LNCaP clone FGC (cell line): ENCODE measurements around the gene BTBD9.

Experiments used
- DNase-seq: peaks from one replicate; pipeline ENCODE4 v3.0.0-alpha.2; 2011; ENCODE audit warnings: low read depth
- H3K4me3 ChIP-seq: 2 replicates; pipeline ENCODE4 v1.5.1; 2011; ENCODE audit warnings: mild to moderate bottlenecking, low read depth, low read length, control low read depth
- TF ChIP-seq, protein P1 (sequence below): IDR thresholded peaks from 2 replicates; pipeline ENCODE4 v1.5.1; 2012; ENCODE audit warnings: mild to moderate bottlenecking; ENCODE audit not compliant: control insufficient read depth, insufficient read depth; ENCODE audit errors: extremely low read depth

Gene BTBD9

DNA sequence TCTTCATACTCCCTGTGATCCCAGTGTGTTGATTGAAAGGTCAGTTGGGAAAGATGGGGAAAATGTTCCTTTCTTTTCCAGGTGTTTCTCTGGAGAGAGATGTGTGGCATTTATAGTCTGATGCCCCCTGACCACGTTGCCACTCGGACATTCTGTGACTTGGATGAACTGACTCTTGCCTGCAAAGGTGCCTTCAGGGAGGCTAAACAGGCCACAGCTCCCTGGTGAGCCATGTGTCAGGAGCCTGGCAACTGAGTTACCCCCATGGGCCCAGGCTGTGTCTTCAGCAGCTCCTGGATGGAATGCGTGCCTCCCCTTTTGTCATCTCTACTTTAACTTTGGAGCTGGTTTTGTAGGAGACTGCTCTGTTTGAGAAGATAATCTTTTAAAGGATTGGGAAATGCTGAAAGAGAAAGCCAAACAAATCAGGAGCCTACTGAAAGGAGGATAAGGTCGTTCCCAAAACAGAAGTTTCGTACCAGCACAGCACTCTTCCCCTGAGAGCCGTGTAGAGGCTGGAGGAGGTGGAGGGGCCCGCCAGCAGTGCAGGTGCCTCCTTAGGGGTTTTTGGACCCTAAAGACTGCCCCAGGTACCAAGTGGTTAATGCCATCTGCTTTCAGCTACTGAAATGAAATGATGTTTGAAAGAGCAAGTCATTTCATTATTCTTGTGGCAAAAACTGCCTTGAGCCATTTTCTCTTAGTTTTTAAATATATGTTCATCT is 497.4 kb downstream of the BTBD9 start:
- no peak for DNase-seq
- H3K4me3 ChIP-seq: no peak overlapping the region
- TF ChIP-seq, protein P1, sequence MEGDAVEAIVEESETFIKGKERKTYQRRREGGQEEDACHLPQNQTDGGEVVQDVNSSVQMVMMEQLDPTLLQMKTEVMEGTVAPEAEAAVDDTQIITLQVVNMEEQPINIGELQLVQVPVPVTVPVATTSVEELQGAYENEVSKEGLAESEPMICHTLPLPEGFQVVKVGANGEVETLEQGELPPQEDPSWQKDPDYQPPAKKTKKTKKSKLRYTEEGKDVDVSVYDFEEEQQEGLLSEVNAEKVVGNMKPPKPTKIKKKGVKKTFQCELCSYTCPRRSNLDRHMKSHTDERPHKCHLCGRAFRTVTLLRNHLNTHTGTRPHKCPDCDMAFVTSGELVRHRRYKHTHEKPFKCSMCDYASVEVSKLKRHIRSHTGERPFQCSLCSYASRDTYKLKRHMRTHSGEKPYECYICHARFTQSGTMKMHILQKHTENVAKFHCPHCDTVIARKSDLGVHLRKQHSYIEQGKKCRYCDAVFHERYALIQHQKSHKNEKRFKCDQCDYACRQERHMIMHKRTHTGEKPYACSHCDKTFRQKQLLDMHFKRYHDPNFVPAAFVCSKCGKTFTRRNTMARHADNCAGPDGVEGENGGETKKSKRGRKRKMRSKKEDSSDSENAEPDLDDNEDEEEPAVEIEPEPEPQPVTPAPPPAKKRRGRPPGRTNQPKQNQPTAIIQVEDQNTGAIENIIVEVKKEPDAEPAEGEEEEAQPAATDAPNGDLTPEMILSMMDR: no peak

DNA sequence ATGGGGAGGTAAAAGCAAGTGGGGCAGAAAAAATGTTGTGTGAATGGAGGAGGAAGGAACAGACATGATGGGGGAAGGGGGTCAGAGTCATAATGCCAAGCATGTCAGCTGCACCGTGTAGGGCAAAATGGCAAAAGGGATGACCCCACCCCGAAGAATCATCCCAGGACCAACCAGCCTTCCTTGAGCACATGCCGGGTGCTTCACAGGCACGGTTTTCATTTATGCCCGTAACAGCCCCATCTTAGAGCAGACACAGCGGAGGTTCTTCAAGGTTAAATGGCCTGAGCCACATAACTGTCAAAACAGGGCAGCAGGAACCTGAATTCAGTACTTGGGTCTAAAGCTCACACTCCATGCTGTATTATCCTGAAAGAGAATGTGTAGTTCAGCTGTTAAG is 498.0 kb downstream of the BTBD9 start:
- no peak overlapping the region for H3K4me3 ChIP-seq
- TF ChIP-seq, protein P1: no peak
- DNase-seq: no peak

DNA sequence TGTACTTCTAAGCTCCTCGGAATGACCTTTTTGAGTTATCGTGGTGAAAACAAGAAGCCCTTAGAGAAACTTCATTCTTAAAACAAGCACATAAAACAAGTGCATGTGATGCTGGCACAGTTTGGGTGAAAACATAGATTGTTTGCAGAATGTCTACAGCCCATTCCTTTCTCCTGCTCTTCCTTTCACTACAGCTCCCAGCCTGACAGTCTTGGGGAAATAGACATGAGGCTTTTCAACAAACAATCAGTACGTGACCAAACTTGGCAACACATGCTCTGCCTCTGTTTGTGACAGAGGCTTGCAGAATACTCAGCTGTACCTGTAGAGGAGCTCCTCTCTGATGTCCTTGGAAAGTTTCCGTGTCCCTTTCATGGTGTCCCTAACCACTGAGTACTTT is 498.6 kb downstream of the BTBD9 start:
- peak; percentile 39 for DNase-seq
- H3K4me3 ChIP-seq: no peak overlapping the region
- TF ChIP-seq, protein P1: no peak

DNA sequence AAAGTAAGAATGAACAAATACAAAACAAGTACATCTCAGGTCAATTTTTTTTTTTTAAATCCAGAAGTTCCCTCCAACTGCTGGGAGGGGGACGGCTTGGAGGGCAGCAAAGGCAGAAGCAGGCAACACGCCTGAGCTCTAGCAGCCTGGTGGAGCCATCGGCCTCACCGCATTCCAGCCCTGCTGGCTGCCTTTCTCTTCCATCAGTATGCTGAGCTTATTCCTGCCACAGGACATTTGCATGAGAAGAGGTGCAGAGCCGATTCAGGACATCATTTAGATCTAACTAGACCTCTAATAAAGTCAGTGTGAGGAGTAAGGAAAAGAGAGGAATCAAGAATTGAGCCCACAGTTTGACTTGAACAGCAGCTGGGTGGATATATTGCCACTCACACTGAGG is 501.4 kb downstream of the BTBD9 start:
- DNase-seq: no peak
- no peak overlapping the region for H3K4me3 ChIP-seq
- TF ChIP-seq, protein P1: no peak

DNA sequence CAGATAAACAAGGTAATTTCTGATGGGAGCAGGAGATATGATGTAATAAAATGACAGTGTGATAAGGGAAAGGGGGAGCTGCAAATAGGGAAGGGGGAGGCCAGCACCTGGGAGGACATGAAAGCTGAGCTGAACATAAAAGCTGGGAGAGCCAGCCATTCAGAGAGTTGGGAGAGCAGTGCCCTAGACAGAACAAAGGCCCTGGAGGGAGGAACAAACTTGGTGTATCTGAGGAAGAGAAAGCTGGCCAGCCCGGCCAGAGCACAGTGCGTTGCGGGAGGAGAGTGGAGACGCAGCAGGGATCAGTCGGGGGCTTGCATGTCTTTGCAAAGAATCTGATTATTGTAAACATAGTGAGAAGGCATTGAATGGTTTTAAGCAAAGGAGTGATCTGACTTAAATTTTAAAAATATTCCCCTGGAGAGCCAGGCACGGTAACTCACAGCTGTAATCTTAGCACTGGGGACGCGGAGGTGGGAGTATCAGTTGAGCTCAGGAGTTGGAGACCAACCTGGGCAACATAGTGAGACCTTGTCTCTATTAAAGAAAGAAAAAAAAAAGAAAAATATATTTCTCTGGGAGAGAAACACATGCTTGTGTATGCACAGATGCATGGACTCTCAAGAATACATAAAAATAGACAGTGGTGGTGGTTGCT is 502.0 kb downstream of the BTBD9 start:
- H3K4me3 ChIP-seq: no peak overlapping the region
- TF ChIP-seq, protein P1: no peak
- no peak for DNase-seq

DNA sequence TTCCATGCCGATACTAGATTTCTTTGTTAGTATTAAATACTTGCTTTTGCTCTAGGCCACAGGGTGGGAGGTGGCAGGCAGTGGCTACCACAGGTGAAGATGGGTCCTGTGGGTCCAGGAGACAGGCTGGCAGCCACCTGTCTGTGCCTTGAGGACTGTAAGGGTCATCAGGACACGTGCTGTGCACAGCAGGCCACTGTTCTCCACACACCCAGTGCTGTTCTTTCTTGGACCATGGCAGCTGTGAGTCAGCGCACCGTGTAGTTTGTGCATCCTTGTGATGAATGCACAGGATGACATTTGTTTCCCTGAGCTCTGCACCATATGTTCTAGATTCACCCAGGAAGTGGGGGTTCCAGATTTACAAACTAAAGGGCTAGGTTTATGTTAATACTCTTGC is 503.2 kb downstream of the BTBD9 start:
- no peak for DNase-seq
- no peak overlapping the region for H3K4me3 ChIP-seq
- TF ChIP-seq, protein P1: no peak
